Loucy (cell line): ENCODE data around the gene KITLG.

ENCODE experiments used
- CTCF ChIP-seq: fragments of 200-600 bp; sonication (generic); conservative IDR thresholded peaks from 2 replicates; pipeline ENCODE4 v1.5.1; 2014; ENCODE audit warnings: mild to moderate bottlenecking, antibody characterized with exemption, low read length
- EZH2phosphoT487 ChIP-seq: fragments of 200-600 bp; IDR thresholded peaks from 2 replicates; pipeline ENCODE4 v1.6.1; 2018; ENCODE audit warnings: antibody characterized with exemption, mild to moderate bottlenecking, moderate library complexity, borderline replicate concordance

DNA sequence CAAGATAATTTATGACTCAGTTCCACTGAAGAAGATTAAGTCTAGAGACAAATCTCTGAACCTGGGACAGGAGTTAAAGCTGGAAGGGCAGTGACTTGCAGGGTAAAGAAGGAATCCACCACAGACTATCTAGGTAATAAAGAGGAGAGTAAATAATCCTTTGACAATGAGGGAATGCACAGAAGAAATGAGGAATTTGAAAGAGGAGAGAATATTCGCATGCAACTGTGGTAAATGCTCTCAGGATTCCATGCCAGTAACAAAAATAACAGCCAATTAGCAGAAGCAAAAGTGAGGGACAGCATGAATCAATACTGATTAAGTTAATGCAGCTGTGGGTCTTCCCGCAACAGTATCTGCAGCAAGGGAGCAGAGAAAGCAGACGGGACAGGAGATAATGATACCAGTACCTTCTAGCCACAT, 77.0 kb downstream of the KITLG start:
- TF ChIP-seq CTCF (no peak), EZH2phosphoT487 (no peak)
